GM18867 (cell line): ENCODE results near the gene UFSP1.
"Not testable (repeated sequence)": the region's sequence is repeated elsewhere in the genome, so short reads cannot be mapped to it uniquely, and the experiment has no call there.

Source experiments
- ATAC-seq: cut with Tn5 transposase; IDR thresholded peaks from one replicate; pipeline ENCODE4 v1.9.1; 2021; ENCODE audit warnings: mild to moderate bottlenecking, moderate library complexity; ENCODE audit not compliant: unreplicated experiment

Gene UFSP1

GRCh38 chr7:100888988-100889750 is at the start of gene UFSP1:
Gene UFSP1 (minus strand): TSS chr7:100889715. CDS start chr7:100889271, 444 bp downstream.
- ATAC-seq = peak; percentile 21

GRCh38 chr7:100936167-100936566 is 46.7 kb upstream of the UFSP1 start:
- not testable (repeated sequence) for ATAC-seq

- ATAC-seq = not testable (repeated sequence)
Observed at GRCh38 chr7:100935381-100935780, 45.9 kb upstream of the UFSP1 start.

DNA sequence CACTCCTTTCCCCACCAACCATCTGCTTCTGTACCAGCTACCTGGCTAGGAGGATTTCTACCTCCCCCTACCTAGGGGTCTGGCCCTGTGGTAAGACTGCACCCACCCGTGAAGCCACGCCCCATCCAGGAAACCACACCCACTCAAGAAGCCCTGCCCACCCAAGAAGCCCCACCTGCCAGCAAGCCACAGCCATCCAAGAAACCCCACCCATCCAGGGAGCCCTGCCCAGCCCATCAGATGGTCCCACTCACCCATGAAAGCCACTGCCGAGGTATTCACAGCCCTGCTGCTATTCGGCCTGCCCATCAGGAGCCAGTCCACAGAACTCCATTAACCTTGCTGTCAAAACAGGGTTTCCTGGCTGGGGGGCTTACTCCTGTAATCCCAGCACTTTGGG is 44.2 kb upstream of the UFSP1 start:
- ATAC-seq = no peak

DNA sequence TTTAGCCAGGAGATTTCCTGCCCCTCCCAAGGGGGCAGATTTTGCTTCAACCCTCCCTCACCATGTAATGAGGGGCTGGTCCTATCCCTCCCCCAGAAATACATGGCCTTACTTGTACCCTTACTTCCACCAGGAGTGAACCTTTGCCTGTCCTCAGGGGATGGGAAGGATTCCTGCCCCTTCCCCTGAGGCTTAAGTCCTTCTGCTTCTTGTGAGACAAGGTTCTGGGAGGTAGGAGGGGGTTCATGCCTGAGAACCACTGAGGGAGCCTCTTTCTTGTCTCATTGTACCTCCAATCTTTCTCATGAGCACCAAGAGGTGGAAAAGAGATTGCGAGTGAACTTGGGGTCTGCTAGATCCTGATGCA is 40.3 kb upstream of the UFSP1 start:
- no peak for ATAC-seq

DNA sequence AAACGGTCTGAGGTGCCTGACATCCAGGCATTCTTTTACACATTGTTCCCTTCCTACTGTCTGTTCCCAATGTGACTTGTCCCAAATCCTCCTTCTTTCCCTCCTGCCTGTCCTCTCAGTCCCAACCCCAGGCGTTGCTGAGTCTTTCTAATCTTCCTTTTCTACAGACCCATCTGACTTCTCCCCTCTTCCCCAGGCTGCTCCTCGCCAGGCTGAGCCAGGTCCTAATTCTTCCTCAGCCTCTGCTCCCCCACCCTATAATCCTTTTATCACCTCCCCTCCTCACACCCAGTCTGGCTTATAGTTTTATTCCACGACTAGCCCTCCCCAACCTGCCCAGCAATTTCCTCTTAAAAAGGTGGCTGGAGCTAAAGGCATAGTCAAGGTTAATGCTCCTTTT is 34.1 kb upstream of the UFSP1 start:
- ATAC-seq = not testable (repeated sequence)

DNA sequence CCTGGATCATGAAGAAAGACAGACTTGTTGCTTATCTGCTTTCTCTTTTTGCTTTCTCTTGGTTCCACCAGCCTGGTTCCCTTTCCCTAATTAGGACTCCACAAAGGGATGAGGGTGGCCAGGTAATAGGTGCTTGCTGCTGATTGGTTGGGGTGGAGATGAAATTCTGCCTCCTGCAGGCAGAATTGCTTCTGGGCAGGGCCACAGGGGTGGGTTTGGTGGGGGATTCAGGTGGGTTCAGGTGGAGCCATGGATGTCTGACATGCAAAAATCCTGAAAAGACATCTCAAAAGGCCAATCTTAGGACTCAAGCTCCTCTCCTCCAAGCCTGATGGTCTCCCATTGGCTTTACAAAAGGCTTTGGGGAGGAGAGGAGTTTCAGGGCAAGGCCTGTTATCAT is 31.5 kb upstream of the UFSP1 start:
- ATAC-seq = no peak

- ATAC-seq = not testable (repeated sequence)
Observed at GRCh38 chr7:100919779-100920437, 30.4 kb upstream of the UFSP1 start.

DNA sequence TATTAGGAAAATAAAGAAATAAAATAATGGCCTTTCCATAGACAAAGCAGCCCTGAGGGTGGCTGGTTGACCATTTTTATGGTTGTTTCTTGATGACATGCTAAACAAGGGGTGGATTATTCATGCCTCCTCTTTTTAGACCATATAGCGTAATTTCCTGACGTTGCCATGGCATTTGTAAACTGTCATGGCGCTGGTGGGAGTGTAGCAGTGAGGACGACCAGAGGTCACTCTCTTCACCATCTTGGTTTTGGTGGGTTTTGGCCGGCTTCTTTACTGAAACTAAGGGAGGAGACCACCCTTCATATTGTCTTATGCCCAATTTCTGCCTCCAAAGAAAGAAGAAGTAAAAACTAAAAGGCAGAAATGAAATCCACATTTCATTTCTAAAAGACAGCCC is 29.8 kb upstream of the UFSP1 start:
- ATAC-seq = not testable (repeated sequence)

GRCh38 chr7:100914879-100915447 is 25.4 kb upstream of the UFSP1 start:
- ATAC-seq = no peak

DNA sequence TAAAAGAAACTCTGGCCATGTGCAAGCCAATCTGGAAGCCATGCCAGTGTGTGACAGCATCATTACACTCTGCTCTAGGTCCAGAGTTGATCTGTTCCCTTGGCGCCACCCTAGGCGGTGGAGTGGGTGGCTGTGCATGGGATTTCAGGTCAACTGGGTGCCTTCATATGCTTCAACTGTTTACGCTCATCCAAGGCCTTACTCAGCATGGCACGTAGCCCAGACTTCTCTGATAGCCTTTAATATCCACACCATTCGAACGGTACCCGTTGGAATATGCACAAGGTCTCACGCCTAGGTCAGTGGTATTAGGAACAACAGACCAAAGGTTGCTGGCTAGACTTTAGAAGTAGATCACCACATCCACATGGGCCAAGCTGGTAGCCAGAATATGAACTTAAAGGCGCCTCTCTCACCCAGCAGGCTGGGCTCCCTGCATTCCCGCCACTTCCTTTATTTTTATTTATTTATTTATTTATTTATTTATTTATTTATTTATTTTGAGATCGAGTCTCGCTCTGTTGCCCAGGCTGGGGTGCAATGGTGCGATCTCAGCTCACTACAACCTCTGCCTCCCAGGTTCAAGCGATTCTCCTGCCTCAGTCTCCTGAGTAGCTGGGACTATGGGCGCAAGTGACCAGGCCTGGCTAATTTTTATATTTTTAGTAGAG is 24.8 kb upstream of the UFSP1 start:
- no peak for ATAC-seq

GRCh38 chr7:100911484-100911883 is 22.0 kb upstream of the UFSP1 start:
- no peak for ATAC-seq

DNA sequence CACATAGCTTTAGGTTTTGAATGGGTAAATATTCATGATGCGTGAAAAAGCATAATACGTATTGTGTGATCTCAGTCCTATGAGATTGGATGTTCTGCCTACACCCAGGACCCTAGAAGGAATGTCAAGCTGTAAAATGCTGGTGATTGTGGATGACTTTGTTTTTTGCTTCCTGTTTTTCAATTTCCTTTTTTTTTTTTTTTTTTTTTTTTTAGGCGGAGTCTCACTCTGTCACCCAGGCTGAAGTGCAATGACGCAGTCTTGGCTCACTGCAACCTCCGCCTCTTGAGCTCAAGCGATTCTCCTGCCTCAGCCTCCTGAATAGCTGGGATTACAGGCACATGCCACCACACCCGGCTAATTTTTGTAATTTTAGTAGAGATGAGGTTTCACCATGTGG is 20.9 kb upstream of the UFSP1 start:
- ATAC-seq = not testable (repeated sequence)

GRCh38 chr7:100908512-100908911 is 19.0 kb upstream of the UFSP1 start:
- no peak for ATAC-seq

DNA sequence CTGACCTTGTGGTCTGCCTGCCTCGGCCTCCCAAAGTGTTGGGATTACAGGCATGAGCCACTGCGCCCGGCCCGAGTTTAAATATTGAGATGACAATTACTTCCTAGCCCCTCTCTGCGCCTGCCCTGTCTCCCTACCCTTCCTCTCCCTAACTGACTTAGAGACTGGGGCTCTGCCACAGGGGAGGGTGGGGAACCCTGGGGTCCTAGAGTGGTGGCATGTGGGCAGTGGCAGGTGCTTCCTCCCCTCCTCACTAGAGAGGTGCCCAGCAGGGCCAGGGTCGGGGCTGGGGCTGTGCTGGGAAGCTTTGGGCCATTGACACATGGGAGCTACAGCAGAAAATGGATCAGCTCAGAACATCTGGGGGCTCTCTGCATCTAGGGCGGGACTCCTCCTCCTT is 13.1 kb upstream of the UFSP1 start:
- no peak for ATAC-seq

DNA sequence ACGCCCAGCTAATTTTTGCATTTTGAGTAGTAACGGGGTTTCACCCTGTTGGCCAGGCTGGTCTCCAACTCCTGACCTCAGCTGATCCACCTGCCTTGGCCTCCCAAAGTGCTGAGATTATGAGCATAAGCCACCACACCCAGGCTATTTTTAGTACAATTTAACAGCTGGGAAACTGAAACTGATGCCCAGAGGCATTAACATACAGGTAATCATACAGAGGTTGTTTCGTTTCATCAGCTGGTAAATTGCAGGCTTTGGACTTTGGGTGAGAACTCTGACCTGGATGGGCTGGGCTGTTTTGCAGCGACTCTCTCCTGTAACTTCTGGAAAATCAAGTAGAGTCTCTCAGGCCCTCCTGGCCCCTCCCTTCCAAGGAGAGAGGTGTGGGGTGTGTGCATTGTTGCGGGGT is 12.4 kb upstream of the UFSP1 start:
- no peak for ATAC-seq

- ATAC-seq = no peak
Observed at GRCh38 chr7:100900978-100901377, 11.5 kb upstream of the UFSP1 start.

DNA sequence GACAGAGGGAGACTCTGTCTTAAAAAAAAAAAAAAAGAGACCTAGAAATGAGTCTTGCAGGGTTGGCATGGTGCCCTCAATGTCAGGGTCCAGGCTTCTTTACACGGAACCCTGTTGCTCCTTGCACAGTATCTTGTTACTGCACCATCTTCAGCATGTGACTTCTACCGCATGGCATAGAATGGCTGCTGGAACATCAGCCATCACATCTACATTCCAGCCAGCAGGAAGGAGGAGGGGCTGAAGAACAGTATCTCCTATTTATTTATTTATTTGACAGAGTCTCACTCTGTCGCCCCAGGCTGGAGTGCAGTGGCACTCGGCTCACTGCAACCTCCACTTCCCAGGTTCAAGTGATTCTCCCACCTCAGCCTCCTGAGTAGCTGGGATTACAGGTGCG is 9.9 kb upstream of the UFSP1 start:
- ATAC-seq = no peak

GRCh38 chr7:100897772-100898454 is 8.4 kb upstream of the UFSP1 start:
- no peak for ATAC-seq

GRCh38 chr7:100896732-100897608 is 7.5 kb upstream of the UFSP1 start:
- no peak for ATAC-seq
